Caki2 (cell line): ENCODE measurements around the gene MBNL1. TPM values are rescaled to one million over a fixed set of nuclear protein-coding genes. Genes with fewer than 3 reads are reported as not detected.

ENCODE experiments used
- DNase-seq: peaks from one replicate; pipeline ENCODE4 v3.0.0-alpha.2; 2015; ENCODE audit warnings: low read depth
- in situ Hi-C: cut with HindIII; loops from 2 replicates; pipeline ENCODE4 v1.10.0; 2016; ENCODE audit warnings: low sequenced_read_pairs, low pct_unique_long_range_greater_than_20kb, mixed read lengths
- total RNA-seq: library from RNA; depleted of rRNA; stranded (reverse); fragments of >200 nt; shearing (Covaris generic); gene quantifications from 2 replicates; pipeline ENCODE4 v1.2.3, GENCODE V29; 2014; ENCODE audit warnings: low replicate concordance

MBNL1 gene
- total RNA-seq, 1 experiment from 2014 or later, result 89.0 TPM

DNA sequence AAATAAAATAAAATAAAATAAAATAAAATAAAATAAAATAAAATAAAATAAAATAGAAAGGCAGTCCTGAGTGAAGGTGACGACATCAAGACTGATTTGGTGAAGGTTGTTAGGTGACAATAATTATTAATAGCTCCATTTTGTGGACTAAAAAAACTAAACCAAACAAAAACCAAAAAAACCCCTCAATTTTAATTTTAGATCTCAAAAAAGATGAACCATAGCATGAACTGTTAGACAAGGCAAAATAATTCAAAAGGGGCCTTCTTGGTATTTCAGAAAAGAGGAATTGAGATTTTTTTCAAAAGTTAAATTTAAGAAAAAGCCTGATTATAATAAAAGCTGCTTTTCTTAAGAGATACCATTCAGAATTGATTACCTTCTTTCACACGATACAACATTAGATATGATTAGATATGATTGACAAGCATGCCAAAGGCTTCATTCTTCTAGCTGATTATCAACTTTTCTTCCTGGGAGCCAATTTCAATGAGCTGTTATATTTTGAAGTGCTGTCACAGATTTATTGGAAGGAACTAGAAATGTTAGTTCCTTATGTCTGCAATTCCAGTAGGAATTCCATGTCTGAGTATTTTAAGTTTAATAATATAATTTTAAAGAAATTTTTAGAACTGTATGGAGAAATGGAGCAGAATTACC is 244.7 kb downstream of the MBNL1 start:
- in situ Hi-C loops, result no loop called here
- no peak for DNase-seq
